UCSD-AML1 (cell line): Measurements from ENCODE around the gene PARPBP.
"Not testable (repeated sequence)": the region's sequence is repeated elsewhere in the genome, so short reads cannot be mapped to it uniquely, and the experiment has no call there.

Source experiments
- DNase-seq: peaks from one replicate; lab custom pipeline; 2025; ENCODE audit not compliant: unreplicated experiment; lab: John Stamatoyannopoulos, UW

The PARPBP gene

GRCh38 chr12:102119674-102120563 is at the start of gene PARPBP, which contains the start of gene NUP37:
PARPBP (plus strand) TSS chr12:102120183; CDS start chr12:102123889, 3,706 bp downstream.
NUP37 (minus strand) TSS chr12:102120114; CDS start chr12:102118518, 1,596 bp downstream.
- peak; percentile 91 for DNase-seq

- not testable (repeated sequence) for DNase-seq
These were observed 47.9 kb upstream of the PARPBP start for GRCh38 chr12:102072092-102072491.

GRCh38 chr12:102080842-102081241 is 39.1 kb upstream of the PARPBP start:
- no peak for DNase-seq

- DNase-seq: not testable (repeated sequence)
These were observed 30.7 kb upstream of the PARPBP start for GRCh38 chr12:102089228-102089835.

GRCh38 chr12:102093319-102093718 is 26.7 kb upstream of the PARPBP start:
- no peak for DNase-seq

GRCh38 chr12:102095677-102096263 is 24.2 kb upstream of the PARPBP start:
- DNase-seq: no peak

GRCh38 chr12:102096855-102097254 is 23.1 kb upstream of the PARPBP start:
- DNase-seq: no peak

GRCh38 chr12:102106905-102107304 is 13.1 kb upstream of the PARPBP start:
- no peak for DNase-seq

GRCh38 chr12:102107970-102108369 is 12.0 kb upstream of the PARPBP start:
- DNase-seq: no peak

GRCh38 chr12:102110782-102111181 is 9.2 kb upstream of the PARPBP start:
- DNase-seq: no peak

GRCh38 chr12:102114212-102114611 is 5.8 kb upstream of the PARPBP start:
- no peak for DNase-seq

- no peak for DNase-seq
These were observed 3.6 kb upstream of the PARPBP start for GRCh38 chr12:102116392-102116791.

- DNase-seq: no peak
These were observed 1.1 kb upstream of the PARPBP start for GRCh38 chr12:102118874-102119273.

- DNase-seq: no peak
These were observed 536 bp downstream of the PARPBP start for GRCh38 chr12:102120564-102120873.

- DNase-seq: peak; percentile 27
These were observed 903 bp downstream of the PARPBP start for GRCh38 chr12:102120886-102121285.

- DNase-seq: not testable (repeated sequence)
These were observed 1.3 kb downstream of the PARPBP start for GRCh38 chr12:102121328-102121727.

GRCh38 chr12:102130720-102131119 is 10.7 kb downstream of the PARPBP start:
- not testable (repeated sequence) for DNase-seq

- not testable (repeated sequence) for DNase-seq
These were observed 11.5 kb downstream of the PARPBP start for GRCh38 chr12:102131442-102131841.

- not testable (repeated sequence) for DNase-seq
These were observed 17.6 kb downstream of the PARPBP start for GRCh38 chr12:102137619-102138018.

- not testable (repeated sequence) for DNase-seq
These were observed 22.9 kb downstream of the PARPBP start for GRCh38 chr12:102142866-102143373.

- no peak for DNase-seq
These were observed 24.2 kb downstream of the PARPBP start for GRCh38 chr12:102144221-102144620.
